Endometrium (tissue), 2 donors: ENCODE measurements around the gene SH3BP5L.
"Not testable (repeated sequence)": the region's sequence is repeated elsewhere in the genome, so short reads cannot be mapped to it uniquely, and the experiment has no call there.

Experiments used
- FAIRE-seq: peaks from 2 replicates; lab custom pipeline; 2012; peaks lifted over from hg19 to GRCh38; lab: Jason Lieb, UNC
- donor health status: control.
- donor health status: control.

The SH3BP5L gene

GRCh38 chr1:248810000-248810726 lies 15.6 kb downstream of the SH3BP5L start:
- FAIRE-seq = no peak

GRCh38 chr1:248808876-248809275 lies 16.8 kb downstream of the SH3BP5L start:
- no peak for FAIRE-seq

- FAIRE-seq = no peak
Measured at GRCh38 chr1:248807067-248807737, 18.5 kb downstream of the SH3BP5L start.

GRCh38 chr1:248805876-248806275 lies 19.8 kb downstream of the SH3BP5L start:
- FAIRE-seq = no peak

- FAIRE-seq = no peak
Measured at GRCh38 chr1:248804771-248805681, 20.7 kb downstream of the SH3BP5L start.

- FAIRE-seq = not testable (repeated sequence)
Measured at GRCh38 chr1:248803501-248803900, 22.2 kb downstream of the SH3BP5L start.

- FAIRE-seq = no peak
Measured at GRCh38 chr1:248802454-248802853, 23.3 kb downstream of the SH3BP5L start.

- no peak for FAIRE-seq
Measured at GRCh38 chr1:248800459-248800858, 25.3 kb downstream of the SH3BP5L start.

GRCh38 chr1:248798791-248799190 lies 26.9 kb downstream of the SH3BP5L start:
- no peak for FAIRE-seq

GRCh38 chr1:248794663-248795062 lies 31.1 kb downstream of the SH3BP5L start:
- not testable (repeated sequence) for FAIRE-seq

- no peak for FAIRE-seq
Measured at GRCh38 chr1:248793592-248793991, 32.1 kb downstream of the SH3BP5L start.

- FAIRE-seq = no peak
Measured at GRCh38 chr1:248792342-248792741, 33.4 kb downstream of the SH3BP5L start.

- no peak for FAIRE-seq
Measured at GRCh38 chr1:248791010-248791409, 34.7 kb downstream of the SH3BP5L start.

- FAIRE-seq = no peak
Measured at GRCh38 chr1:248790456-248790855, 35.3 kb downstream of the SH3BP5L start.

- not testable (repeated sequence) for FAIRE-seq
Measured at GRCh38 chr1:248789337-248789736, 36.4 kb downstream of the SH3BP5L start.

GRCh38 chr1:248788327-248788726 lies 37.4 kb downstream of the SH3BP5L start:
- FAIRE-seq = no peak

GRCh38 chr1:248787430-248787829 lies 38.3 kb downstream of the SH3BP5L start:
- no peak for FAIRE-seq

GRCh38 chr1:248786156-248786555 lies 39.6 kb downstream of the SH3BP5L start:
- FAIRE-seq = no peak

- FAIRE-seq = no peak
Measured at GRCh38 chr1:248783367-248783766, 42.3 kb downstream of the SH3BP5L start.

GRCh38 chr1:248782416-248783141 lies 43.1 kb downstream of the SH3BP5L start:
- no peak for FAIRE-seq

- no peak for FAIRE-seq
Measured at GRCh38 chr1:248779350-248779749, 46.4 kb downstream of the SH3BP5L start.

GRCh38 chr1:248778906-248779305 lies 46.8 kb downstream of the SH3BP5L start:
- FAIRE-seq = no peak
